ENCODE measurements around the gene RAB1A.

DNA sequence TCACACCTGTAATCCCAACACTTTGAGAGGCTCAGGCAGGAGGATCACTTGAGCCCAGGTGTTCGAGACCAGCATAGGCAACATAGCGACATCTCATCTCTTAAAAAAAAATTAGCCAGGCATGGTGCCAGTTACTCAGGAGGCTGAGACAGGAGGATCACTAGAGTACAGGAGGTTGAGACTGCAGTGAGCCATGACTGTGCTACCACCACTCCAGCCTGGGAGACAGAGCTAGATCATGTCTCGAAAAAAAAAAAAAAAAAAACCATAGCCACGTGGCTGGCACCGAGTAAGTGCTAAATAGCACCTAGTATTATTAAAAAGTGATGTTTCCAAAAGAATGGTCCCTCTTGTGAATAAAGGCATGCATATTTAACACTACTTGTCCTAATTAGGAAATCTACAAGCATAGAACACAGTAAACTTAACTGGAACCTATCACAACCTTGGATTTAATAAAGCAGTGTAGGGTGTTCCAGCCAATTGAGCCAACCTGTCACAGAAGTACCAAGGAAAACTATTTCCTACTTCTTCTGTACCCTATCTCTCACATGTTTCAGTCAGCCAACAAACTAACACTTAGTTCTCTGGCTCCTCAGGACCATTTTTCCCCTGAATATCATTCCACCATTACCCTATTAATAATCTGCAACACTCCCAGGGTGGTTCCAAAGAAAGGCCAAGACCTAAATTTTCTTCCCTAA lies 8.8 kb downstream of the RAB1A start:
- TF ChIP-seq, protein P1, sequence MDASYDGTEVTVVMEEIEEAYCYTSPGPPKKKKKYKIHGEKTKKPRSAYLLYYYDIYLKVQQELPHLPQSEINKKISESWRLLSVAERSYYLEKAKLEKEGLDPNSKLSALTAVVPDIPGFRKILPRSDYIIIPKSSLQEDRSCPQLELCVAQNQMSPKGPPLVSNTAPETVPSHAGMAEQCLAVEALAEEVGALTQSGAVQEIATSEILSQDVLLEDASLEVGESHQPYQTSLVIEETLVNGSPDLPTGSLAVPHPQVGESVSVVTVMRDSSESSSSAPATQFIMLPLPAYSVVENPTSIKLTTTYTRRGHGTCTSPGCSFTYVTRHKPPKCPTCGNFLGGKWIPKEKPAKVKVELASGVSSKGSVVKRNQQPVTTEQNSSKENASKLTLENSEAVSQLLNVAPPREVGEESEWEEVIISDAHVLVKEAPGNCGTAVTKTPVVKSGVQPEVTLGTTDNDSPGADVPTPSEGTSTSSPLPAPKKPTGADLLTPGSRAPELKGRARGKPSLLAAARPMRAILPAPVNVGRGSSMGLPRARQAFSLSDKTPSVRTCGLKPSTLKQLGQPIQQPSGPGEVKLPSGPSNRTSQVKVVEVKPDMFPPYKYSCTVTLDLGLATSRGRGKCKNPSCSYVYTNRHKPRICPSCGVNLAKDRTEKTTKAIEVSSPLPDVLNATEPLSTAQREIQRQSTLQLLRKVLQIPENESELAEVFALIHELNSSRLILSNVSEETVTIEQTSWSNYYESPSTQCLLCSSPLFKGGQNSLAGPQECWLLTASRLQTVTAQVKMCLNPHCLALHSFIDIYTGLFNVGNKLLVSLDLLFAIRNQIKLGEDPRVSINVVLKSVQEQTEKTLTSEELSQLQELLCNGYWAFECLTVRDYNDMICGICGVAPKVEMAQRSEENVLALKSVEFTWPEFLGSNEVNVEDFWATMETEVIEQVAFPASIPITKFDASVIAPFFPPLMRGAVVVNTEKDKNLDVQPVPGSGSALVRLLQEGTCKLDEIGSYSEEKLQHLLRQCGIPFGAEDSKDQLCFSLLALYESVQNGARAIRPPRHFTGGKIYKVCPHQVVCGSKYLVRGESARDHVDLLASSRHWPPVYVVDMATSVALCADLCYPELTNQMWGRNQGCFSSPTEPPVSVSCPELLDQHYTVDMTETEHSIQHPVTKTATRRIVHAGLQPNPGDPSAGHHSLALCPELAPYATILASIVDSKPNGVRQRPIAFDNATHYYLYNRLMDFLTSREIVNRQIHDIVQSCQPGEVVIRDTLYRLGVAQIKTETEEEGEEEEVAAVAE (CRISPR knock-in tag; IDR thresholded peaks at IDR 0.05; ENCODE audit: borderline replicate concordance) = no peak
- no peak for TF ChIP-seq CHD2 (IDR thresholded peaks at IDR 0.05; ENCODE audit: low read depth, low read length)
- TF ChIP-seq ZNF816 (CRISPR knock-in tag; IDR thresholded peaks at IDR 0.05; ENCODE audit: borderline replicate concordance) = no peak
- no peak for TF ChIP-seq RXRA (CRISPR knock-in tag; IDR thresholded peaks at IDR 0.05)
